NCI-H69 (cell line): Measurements from ENCODE around the gene DYRK1A.

Source experiments
- DNase-seq: peaks from one replicate; lab custom pipeline; 2025; lab: John Stamatoyannopoulos, UW

The DYRK1A gene

DNA sequence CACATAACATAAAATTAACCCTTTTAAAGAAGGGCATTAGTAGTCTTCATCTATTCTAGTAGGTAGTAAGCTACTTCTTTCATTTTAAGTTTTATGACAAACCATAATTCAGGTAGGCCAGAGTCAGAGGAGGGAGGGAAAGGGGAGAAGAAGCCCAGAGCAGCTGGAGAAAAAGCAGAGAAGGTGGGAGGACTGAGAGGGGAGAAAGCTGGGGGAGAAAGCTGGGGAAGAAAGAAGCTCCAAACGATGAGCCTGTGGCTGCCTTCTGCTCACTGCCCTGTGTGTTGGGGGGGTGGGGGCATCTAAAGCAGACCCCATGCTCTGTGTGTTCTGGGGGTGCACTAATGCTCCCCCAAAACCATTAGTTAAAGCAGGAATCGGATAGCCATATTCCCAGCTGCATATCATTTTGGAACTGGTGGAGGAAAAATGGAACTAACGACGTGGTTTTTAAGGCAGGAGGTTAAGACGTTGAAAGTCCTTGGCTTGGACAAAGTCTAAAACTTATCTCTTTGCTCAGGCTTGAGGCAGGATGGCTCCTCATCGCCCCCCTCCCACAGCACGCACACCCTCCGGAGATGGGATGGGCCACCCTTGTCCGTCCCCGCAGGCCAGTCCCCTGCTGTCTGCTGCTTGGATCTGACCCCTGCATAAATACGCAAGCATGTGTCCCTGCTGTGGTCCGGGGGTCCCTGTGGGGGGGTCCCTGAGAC is 184.2 kb downstream of the DYRK1A start:
- no peak for DNase-seq

DNA sequence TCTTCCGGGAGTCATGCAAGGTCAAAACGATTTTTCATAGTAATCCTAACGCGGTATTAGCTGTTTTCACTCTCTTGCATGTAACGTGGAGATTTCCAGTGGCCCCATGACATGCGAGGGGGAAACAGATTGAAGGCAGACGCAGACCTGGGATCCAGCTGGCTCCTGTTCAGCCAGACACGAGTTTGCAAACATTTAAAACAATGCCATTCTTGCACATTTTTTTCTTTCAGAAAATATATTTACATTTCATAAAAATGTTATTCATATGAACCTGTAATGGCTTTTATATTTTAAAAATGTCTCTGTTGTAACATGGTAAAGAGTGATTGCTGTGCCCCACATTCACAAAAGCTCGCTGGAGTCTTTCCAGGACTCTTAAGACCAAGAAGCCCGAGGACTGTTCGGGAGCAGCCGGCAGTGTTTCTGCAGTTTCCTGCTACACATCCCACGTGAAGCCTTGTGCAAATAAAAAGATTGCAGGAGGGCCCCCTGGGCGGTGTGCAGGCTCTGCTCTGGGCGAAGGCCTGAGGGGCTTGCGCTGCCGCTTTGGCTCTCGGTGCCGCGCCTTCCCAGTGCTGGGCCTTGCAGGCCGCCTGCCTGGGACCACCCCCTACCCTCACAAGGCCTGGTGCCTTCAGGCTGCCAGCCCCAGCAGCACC is 184.9 kb downstream of the DYRK1A start:
- peak; percentile 90 for DNase-seq

DNA sequence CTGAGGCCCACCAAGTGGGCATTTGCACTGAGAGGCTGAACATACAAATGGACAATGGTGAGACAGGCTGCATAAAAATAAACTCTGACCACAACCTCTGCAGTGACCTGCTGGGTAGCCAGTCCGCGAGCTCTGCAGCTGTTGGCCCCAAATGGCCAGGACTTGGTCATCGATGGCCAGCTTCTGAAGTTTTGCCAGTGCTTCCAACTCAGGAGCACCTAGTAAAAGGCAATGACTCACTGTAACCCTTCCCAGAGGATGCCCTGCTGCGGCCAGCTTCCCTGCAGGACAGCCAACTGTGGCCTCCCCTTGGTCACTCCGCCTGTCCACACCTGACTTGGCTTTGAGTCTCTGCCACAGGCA is 185.4 kb downstream of the DYRK1A start:
- DNase-seq: no peak

- no peak for DNase-seq
Observed at GRCh38 chr21:37552496-37553029, 186.0 kb downstream of the DYRK1A start.

- DNase-seq: no peak
Observed at GRCh38 chr21:37553078-37553481, 186.5 kb downstream of the DYRK1A start.

GRCh38 chr21:37554661-37555379 is 188.2 kb downstream of the DYRK1A start:
- no peak for DNase-seq

DNA sequence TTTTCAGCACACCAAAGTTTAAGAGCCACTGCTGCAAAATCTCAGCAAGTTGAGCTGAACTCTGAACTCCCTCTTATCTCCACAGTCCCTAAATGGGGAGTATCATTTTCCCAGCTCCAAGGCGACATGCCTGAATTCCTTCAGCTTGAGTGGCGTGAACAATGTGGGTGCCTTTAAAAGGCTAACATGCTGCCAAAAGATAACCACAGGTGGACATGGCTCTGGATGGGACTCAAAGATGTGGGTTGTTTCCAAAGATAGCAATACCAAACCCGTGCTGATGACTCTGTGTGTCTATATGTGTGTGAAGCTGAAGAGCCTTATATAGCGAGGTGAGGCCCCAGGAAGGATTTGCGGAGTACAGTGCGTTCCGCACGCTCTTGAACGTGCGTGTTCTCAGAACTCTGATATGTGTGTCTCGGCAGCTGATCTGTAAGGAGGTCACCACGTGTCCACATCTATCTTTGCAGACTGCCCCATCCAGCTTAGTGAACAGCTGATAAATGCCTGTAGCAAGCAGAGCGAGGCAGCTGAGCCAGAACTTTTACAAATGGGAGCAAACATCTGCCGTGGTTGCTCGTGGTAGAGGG is 189.2 kb downstream of the DYRK1A start:
- no peak for DNase-seq

DNA sequence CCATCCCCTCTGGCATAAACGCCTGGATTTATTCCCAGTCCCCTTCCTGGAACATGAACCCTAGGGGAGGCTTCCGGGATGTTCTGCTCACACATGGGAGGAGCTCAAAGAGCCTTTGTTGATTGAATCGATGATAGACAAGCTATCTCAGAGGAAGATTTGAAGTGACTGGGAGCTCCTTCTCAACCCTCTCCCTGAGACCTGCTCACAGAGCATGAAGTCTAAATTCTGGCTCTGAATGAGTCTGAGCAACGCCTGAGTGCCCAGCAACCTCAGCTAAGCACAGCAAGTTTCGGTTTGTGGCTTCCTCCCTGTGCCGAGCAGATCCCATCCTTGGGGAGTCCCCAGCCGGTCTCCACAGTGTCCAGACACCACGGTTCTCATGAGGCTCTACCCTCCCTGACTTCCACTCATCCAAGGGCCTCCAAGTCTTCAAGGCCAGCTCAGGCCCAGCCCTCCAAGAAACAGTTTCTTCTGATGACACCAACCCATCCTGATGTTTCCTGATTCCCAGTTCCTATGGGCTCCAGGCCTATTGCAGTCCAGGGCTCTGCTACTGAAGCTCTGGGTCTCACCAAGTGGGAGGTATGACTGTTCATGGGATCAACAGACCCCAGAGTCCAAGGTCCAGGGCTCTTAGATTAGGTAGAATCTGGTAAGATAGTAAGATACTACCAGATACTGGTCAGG is 190.8 kb downstream of the DYRK1A start:
- DNase-seq: no peak

DNA sequence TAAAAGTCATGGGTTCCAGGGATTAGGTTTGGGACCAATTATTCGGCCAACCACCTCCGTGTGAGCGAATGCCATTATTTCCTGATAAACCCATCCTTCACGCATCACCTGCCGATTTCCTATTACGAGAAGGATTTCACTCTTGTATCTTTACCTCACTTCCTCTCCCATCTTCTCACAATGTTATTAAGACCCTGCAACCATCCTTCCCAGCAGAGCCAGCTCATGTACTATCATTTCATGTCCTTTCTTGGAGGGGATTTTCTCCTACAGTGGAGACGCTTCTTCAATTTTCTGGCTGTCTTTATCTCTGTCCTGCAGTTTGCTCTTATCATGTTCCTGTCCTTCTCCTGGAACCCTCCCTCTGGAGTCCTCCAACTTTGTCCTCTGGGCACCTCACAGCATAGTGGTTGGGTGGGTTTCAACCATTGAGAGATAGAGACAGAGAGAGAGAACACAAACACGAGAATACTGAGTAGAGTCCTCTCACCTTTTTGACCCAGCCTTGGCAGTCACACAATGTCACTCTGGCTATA is 192.2 kb downstream of the DYRK1A start:
- DNase-seq: no peak

DNA sequence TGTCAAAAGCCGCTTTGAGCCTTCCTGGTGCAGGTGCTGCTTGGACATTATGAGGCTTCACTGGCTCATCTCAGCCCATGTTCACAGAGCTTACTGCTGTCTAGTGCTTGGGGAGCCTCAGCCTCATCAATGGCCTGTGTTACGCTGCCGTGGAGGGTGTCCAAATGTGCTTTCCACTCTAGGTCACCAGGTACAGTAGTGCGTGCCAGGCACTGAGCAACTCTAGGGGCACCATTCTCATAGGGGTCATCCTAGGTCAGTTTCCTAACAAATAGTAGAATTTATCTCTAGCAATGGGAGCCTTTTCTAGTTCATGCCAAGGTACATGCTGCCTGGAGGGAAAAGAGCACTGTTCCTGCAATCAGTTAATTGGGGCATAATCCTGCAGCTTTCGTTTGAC is 193.8 kb downstream of the DYRK1A start:
- no peak for DNase-seq

DNA sequence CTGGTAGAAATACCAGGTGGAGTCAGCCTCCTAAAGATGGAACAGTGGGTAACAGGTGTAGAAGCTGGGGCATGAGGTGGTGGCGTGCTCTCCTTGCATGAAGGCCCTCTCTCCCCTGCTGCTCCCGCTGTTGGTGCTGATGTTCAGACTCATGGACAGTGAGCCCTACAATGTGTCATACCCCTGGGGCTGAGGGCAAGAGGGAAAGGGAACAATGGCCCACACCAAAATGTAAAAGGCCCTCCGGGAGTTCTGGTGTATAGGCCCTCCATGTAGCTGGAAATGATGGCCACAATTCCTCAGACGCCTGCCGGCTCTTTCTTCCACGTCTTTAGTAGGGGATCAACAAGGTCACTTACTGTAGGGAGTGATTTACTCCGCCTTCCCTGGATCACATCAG is 194.9 kb downstream of the DYRK1A start:
- no peak for DNase-seq

DNA sequence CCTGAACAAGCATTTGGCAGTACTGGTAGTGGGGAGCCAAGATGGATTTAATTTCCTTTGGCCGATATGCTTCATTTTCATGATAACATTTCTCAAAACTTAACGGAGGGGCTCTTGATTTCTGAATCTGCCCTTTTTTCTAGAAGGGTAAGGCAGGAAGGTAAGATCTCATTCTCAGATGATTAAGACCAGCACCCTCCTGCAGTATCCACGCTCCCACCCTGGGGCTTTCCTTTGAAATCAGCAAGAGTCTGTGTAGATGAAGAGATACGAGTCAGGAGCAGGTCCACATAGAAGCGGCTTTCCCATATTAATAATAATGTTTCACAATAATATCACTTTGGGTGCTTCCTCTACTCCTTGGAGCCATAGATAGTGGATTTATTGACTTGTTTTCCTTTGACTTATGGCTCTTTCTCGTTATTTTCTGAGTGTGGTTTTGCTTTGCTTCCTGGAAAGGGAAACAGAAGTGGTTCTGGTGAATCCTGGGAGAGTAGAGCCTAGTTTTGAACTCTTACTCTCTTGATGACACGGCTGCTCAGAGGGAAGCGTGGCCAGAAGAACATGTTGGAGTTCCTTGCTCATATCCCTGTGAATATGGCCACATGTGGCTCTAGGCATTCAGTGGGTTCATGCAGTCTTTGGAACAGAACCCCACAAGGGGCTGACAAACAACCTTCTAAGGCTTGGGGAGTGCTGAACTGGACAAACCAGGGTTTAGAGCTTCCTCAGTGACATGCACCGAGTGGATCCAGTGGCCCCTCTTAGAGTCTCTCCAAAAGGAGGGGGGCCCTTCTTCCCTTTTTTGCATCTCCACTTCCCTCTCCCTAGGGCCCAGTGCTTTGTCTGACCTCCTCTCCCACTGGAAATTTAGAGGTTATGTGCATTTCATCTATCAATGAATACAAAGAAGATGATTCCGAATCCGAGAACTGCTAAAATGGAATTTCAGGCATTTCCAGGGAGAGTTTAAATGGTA is 195.7 kb downstream of the DYRK1A start:
- no peak for DNase-seq

- DNase-seq: peak; percentile 73
Observed at GRCh38 chr21:37562920-37563640, 196.5 kb downstream of the DYRK1A start.

GRCh38 chr21:37563641-37564340 is 197.2 kb downstream of the DYRK1A start:
- peak; percentile 98 for DNase-seq

DNA sequence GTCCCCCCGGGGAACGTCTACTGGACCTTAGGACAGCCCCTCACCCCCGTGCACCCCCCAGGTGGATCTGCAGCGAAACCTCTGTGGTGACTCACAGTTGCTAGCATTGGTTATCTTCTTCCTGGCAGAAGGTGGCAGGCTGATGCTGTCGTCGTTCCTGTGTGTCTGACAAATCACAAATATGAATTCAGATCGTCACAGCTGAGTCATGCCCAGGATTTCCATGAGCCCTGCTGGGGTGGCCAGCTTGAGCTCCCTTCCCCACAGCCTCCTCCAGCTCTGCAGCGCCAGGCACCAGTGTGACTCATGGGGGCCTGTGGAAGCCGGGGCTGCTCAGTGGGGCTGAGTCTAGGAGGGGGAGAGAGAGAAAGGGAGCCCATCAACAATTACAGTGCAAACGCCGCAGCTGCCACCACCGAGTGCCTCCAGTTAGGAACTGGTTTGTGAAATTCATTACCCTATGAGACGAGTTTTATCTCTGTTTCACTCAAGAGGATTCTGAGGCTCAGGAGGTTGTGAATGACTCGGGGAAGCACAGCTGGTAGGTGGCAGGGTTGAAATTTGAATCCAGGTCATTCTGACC is 197.9 kb downstream of the DYRK1A start:
- DNase-seq: peak; percentile 93

- DNase-seq: peak; percentile 95
Observed at GRCh38 chr21:37564924-37565529, 198.5 kb downstream of the DYRK1A start.

DNA sequence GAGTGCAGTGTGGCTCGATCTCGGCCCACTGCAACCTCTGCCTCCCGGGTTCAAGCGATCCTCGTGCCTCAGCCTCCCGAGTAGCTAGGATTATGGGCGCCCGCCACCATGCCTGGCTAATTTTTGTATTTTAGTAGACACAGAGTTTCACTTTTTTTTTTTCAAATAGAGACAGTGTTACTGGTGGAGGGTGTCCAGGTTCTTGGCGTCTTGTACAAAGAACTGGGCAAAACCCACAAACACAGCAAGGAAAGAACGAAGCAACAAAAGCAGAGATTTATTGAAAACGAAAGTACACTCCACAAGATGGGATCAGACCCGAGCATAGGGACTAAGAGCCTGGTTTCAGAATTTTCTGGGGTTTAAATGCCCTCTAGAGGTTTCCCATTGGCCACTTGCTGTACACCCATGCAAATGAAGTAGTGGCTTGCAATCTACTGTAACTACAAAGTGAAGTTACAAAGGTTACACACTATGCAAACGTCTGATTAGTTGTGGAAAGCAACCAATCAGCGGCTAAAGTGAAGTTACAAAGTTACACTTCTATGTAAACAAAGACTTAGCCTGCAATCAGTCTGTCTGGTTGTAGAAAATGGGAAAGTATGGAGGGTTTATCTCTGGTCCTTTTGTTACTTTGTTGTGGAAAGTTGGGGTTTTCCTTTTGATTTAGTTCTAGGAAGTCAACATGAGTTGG is 199.1 kb downstream of the DYRK1A start:
- peak; percentile 12 for DNase-seq
